ENCODE data around the gene STK38.

The STK38 gene

GRCh38 chr6:36493859-36494258 is 53.4 kb downstream of the STK38 start:
- in situ Hi-C loops (cut with HindIII; ENCODE audit: low sequenced_read_pairs): no loop called here
- TF ChIP-seq CTCF (IDR thresholded peaks at IDR 0.05; ENCODE audit: low read depth, low read length): no peak
- DNase-seq (ENCODE audit: low read depth, low spot score): no peak
- no peak overlapping the region for H3K4me3 ChIP-seq (ENCODE audit: low read depth, low read length)

GRCh38 chr6:36493319-36493718 is 54.0 kb downstream of the STK38 start:
- DNase-seq (ENCODE audit: low read depth, low spot score): no peak
- no peak for TF ChIP-seq CTCF (IDR thresholded peaks at IDR 0.05; ENCODE audit: low read depth, low read length)
- H3K4me3 ChIP-seq (ENCODE audit: low read depth, low read length): no peak overlapping the region
- in situ Hi-C loops (cut with HindIII; ENCODE audit: low sequenced_read_pairs): no loop called here

GRCh38 chr6:36492621-36493020 is 54.7 kb downstream of the STK38 start:
- no peak for TF ChIP-seq CTCF (IDR thresholded peaks at IDR 0.05; ENCODE audit: low read depth, low read length)
- DNase-seq (ENCODE audit: low read depth, low spot score): no peak
- in situ Hi-C loops (cut with HindIII; ENCODE audit: low sequenced_read_pairs): no loop called here
- H3K4me3 ChIP-seq (ENCODE audit: low read depth, low read length): no peak overlapping the region

- in situ Hi-C loops (cut with HindIII; ENCODE audit: low sequenced_read_pairs): no loop called here
- no peak for DNase-seq (ENCODE audit: low read depth, low spot score)
- no peak for TF ChIP-seq CTCF (IDR thresholded peaks at IDR 0.05; ENCODE audit: low read depth, low read length)
- H3K4me3 ChIP-seq (ENCODE audit: low read depth, low read length): no peak overlapping the region
Observed at GRCh38 chr6:36492092-36492491, 55.2 kb downstream of the STK38 start.

GRCh38 chr6:36491378-36491965 is 55.8 kb downstream of the STK38 start:
- no peak for TF ChIP-seq CTCF (IDR thresholded peaks at IDR 0.05; ENCODE audit: low read depth, low read length)
- no peak for DNase-seq (ENCODE audit: low read depth, low spot score)
- in situ Hi-C loops (cut with HindIII; ENCODE audit: low sequenced_read_pairs): no loop called here
- H3K4me3 ChIP-seq (ENCODE audit: low read depth, low read length): no peak overlapping the region

GRCh38 chr6:36489426-36489825 is 57.9 kb downstream of the STK38 start:
- no peak for DNase-seq (ENCODE audit: low read depth, low spot score)
- in situ Hi-C loops (cut with HindIII; ENCODE audit: low sequenced_read_pairs): no loop called here
- TF ChIP-seq CTCF (IDR thresholded peaks at IDR 0.05; ENCODE audit: low read depth, low read length): no peak
- H3K4me3 ChIP-seq (ENCODE audit: low read depth, low read length): no peak overlapping the region

GRCh38 chr6:36488221-36488620 is 59.1 kb downstream of the STK38 start:
- H3K4me3 ChIP-seq (ENCODE audit: low read depth, low read length): no peak overlapping the region
- in situ Hi-C loops (cut with HindIII; ENCODE audit: low sequenced_read_pairs): no loop called here
- no peak for TF ChIP-seq CTCF (IDR thresholded peaks at IDR 0.05; ENCODE audit: low read depth, low read length)
- no peak for DNase-seq (ENCODE audit: low read depth, low spot score)

Data from astrocyte of the spinal cord (primary cell).